CD8-positive, alpha-beta memory T cell (primary cell): ENCODE measurements around the gene ENPP4. TPM values are rescaled to one million over a fixed set of nuclear protein-coding genes. Genes with fewer than 3 reads are reported as not detected.

Experiments
- CTCF ChIA-PET: fragments of 350-600 bp; sonication (Branson Sonifier 250); formaldehyde crosslinking; loops from one replicate; lab custom pipeline; 2021; ENCODE audit warnings: antibody characterized with exemption; lab: Charles Lee
- POLR2A ChIA-PET: fragments of 350-600 bp; sonication (Branson Sonifier 250); formaldehyde crosslinking; loops from one replicate; lab custom pipeline; 2021; ENCODE audit warnings: antibody characterized with exemption; lab: Charles Lee
- DNase-seq, 5 donors: peaks; one replicate each; pipeline versions ENCODE4 v3.0.0 to v3.0.0-alpha.2; 2020 to 2022; ENCODE audit warnings: mixed read lengths in 1 of 5
- H3K27ac ChIP-seq: one replicate; pipeline ENCODE4 v1.7.0; 2013; ENCODE audit warnings: low read depth, mild to moderate bottlenecking, low read length, moderate library complexity
- H3K27me3 ChIP-seq: 2 replicates; pipeline ENCODE4 v1.7.0; 2013; ENCODE audit warnings: low read length, mild to moderate bottlenecking; ENCODE audit not compliant: insufficient read depth, poor library complexity, severe bottlenecking
- H3K36me3 ChIP-seq: 2 replicates; pipeline ENCODE4 v1.7.0; 2013; ENCODE audit warnings: mild to moderate bottlenecking, low read length, moderate library complexity; ENCODE audit not compliant: insufficient read depth
- H3K4me1 ChIP-seq: 2 replicates; pipeline ENCODE4 v1.7.0; 2013; ENCODE audit warnings: mild to moderate bottlenecking, low read length, moderate library complexity; ENCODE audit not compliant: insufficient read depth
- H3K4me3 ChIP-seq: 2 replicates; pipeline ENCODE4 v1.7.0; 2013; ENCODE audit warnings: mild to moderate bottlenecking, low read length
- H3K9me3 ChIP-seq: 2 replicates; pipeline ENCODE4 v1.7.0; 2013; ENCODE audit warnings: mild to moderate bottlenecking, low read length
- H3K27ac Mint-ChIP-seq, 8 donors: one replicate each; pipeline ENCODE4 v1.8.0; 2020 to 2021; ENCODE audit warnings: mixed read lengths in 8 of 8, mild to moderate bottlenecking in 6 of 8, inconsistent platforms in 3 of 8, moderate library complexity in 3 of 8
- H3K27me3 Mint-ChIP-seq, 2 donors: one replicate each; pipeline ENCODE4 v1.8.0; 2020 to 2021; ENCODE audit warnings: mixed read lengths in 2 of 2, mild to moderate bottlenecking in 1 of 2, moderate library complexity in 1 of 2
- H3K36me3 Mint-ChIP-seq, 3 donors: one replicate each; pipeline ENCODE4 v1.8.0; 2020 to 2021; ENCODE audit warnings: mixed read lengths in 3 of 3, inconsistent platforms in 1 of 3, mild to moderate bottlenecking in 1 of 3
- H3K4me1 Mint-ChIP-seq, 3 donors: one replicate each; pipeline ENCODE4 v1.8.0; 2020 to 2021; ENCODE audit warnings: mixed read lengths in 3 of 3, inconsistent platforms in 1 of 3, mild to moderate bottlenecking in 1 of 3
- H3K4me3 Mint-ChIP-seq, 7 donors: one replicate each; pipeline ENCODE4 v1.8.0; 2020 to 2021; ENCODE audit warnings: mixed read lengths in 7 of 7, mild to moderate bottlenecking in 6 of 7, moderate library complexity in 4 of 7, inconsistent platforms in 2 of 7
- H3K9me3 Mint-ChIP-seq, 5 donors: one replicate each; pipeline ENCODE4 v1.8.0; 2020 to 2022; ENCODE audit warnings: mixed read lengths in 5 of 5, mild to moderate bottlenecking in 3 of 5, moderate library complexity in 2 of 5, inconsistent platforms in 1 of 5
- polyA plus RNA-seq: library from polyadenylated mRNA; unstranded; fragments of 300-500 nt; fragmentation: Illumina TruSeq; gene quantifications from one replicate; pipeline ENCODE4 v1.2.3, GENCODE V29; 2021
- total RNA-seq, 2 experiments: library from RNA; stranded (reverse); gene quantifications; one replicate each; pipeline ENCODE4 v1.2.3, GENCODE V29; 2021

ENPP4 gene
- total and polyA plus RNA-seq, 3 experiments from 2014 or later = 11.1 to 13.2 (median 13.0) TPM

- CTCF ChIA-PET = interaction anchor here (2.0 kb wide), 1 partner anchor 8 kb away, joined by 7 read pairs; no protein-coding TSS in a partner anchor
- no peak overlapping the region for H3K4me3 ChIP-seq
- POLR2A ChIA-PET = interaction anchor here (0.5 kb wide), 1 partner anchor 418 kb away, joined by 13 read pairs; no protein-coding TSS in a partner anchor
- H3K36me3 ChIP-seq = no peaks in the 10 kb centered on the region
- Mint-ChIP-seq H3K9me3 (peaks cover 19 to 28% (median 25%) of the 10 kb centered on the region in 5 donors), H3K27me3 (no peaks in the 10 kb centered on the region), H3K36me3 (peaks cover 23 to 51% (median 35%) of the 10 kb centered on the region in 3 donors), H3K4me3 (no peak overlapping the region), H3K27ac (no peak overlapping the region), H3K4me1 (peaks cover 4 to 6% (median 5%) of the 10 kb centered on the region in 3 donors)
- DNase-seq = no peak
- no peaks in the 10 kb centered on the region for H3K27me3 ChIP-seq
- no peak overlapping the region for H3K27ac ChIP-seq
- H3K9me3 ChIP-seq = peaks cover 4% of the 10 kb centered on the region
- no peaks in the 10 kb centered on the region for H3K4me1 ChIP-seq
Measured at GRCh38 chr6:46098678-46099077, 31.1 kb upstream of the ENPP4 start.

GRCh38 chr6:46099952-46100351, 29.8 kb upstream of the ENPP4 start:
- ChIA-PET CTCF (interaction anchor here (2.0 kb wide), 1 partner anchor 10 kb away, joined by 7 read pairs; no protein-coding TSS in a partner anchor), POLR2A (no interaction called here)
- H3K4me3 ChIP-seq = no peak overlapping the region
- no peaks in the 10 kb centered on the region for H3K36me3 ChIP-seq
- no peak overlapping the region for H3K4me3 Mint-ChIP-seq
- peaks cover 23 to 51% (median 28%) of the 10 kb centered on the region in 3 donors for H3K36me3 Mint-ChIP-seq
- H3K27me3 Mint-ChIP-seq = no peaks in the 10 kb centered on the region
- H3K4me1 ChIP-seq = no peaks in the 10 kb centered on the region
- H3K27ac ChIP-seq = no peak overlapping the region
- H3K27ac Mint-ChIP-seq = no peak overlapping the region
- H3K9me3 Mint-ChIP-seq = peaks cover 11 to 18% (median 16%) of the 10 kb centered on the region in 5 donors
- no peak for DNase-seq
- peaks cover 8 to 18% (median 16%) of the 10 kb centered on the region in 3 donors for H3K4me1 Mint-ChIP-seq
- H3K9me3 ChIP-seq = no peaks in the 10 kb centered on the region
- no peaks in the 10 kb centered on the region for H3K27me3 ChIP-seq

GRCh38 chr6:46102123-46102522, 27.7 kb upstream of the ENPP4 start:
- Histone ChIP-seq H3K4me3 (no peak overlapping the region), H3K9me3 (no peaks in the 10 kb centered on the region), H3K36me3 (no peaks in the 10 kb centered on the region), H3K27me3 (no peaks in the 10 kb centered on the region), H3K4me1 (no peaks in the 10 kb centered on the region), H3K27ac (no peak overlapping the region)
- Mint-ChIP-seq H3K4me1 (peaks cover 8 to 27% (median 18%) of the 10 kb centered on the region in 3 donors), H3K36me3 (peaks cover 15 to 36% (median 17%) of the 10 kb centered on the region in 3 donors), H3K27ac (no peak overlapping the region), H3K27me3 (no peaks in the 10 kb centered on the region), H3K9me3 (peaks cover 0 to 9% (median 2%) of the 10 kb centered on the region in 5 donors), H3K4me3 (no peak overlapping the region)
- no peak for DNase-seq
- CTCF ChIA-PET = interaction anchor here (1.3 to 1.9 kb wide), 3 partner anchors 12 to 171 kb away, joined by 3 to 6 read pairs (median 5); partner anchors contain the start of gene ENPP4
- POLR2A ChIA-PET = no interaction called here

DNA sequence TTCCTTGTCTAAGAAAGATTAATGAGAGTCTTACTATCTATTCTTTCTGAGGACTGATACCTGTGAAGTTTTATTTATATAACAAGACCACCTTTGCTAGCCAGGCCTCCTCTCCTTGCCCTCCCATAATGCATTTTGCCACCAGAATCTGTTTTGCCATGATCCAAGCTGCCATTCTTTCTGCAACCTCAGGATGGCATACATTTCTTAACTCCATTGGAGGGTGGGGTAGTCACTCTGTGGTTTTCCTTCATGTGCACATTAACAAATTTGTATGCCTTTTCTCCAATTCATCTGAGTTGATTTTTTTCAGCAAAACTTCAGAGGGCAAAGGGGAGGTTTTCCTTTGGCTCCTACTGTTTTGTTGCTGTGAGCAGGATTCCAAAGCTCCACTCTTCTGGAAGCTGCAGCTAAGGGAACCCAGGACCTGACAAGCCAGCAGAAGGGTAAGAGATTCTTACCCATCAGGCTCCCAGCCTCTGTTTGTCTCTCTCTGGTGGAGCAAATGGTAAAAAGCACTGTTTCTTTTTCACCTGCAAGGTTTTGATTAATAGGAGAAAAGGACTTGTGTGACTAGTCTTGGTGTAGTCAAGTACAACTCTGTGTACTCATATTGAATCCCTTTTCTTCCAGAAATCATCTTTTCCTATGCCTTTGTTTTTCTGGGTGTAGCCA, 26.2 kb upstream of the ENPP4 start:
- Mint-ChIP-seq H3K27ac (peak overlapping the region in 6 of 8 donors; percentile 15 to 87 (median 45)), H3K4me3 (peak overlapping the region in 2 of 7 donors; percentile 11 to 27), H3K4me1 (peaks cover 8 to 27% (median 18%) of the 10 kb centered on the region in 3 donors), H3K36me3 (peaks cover 11 to 28% (median 22%) of the 10 kb centered on the region in 3 donors), H3K9me3 (peaks cover 4 to 15% (median 11%) of the 10 kb centered on the region in 5 donors), H3K27me3 (no peaks in the 10 kb centered on the region)
- no peaks in the 10 kb centered on the region for H3K9me3 ChIP-seq
- H3K36me3 ChIP-seq = no peaks in the 10 kb centered on the region
- DNase-seq = no peak
- no peaks in the 10 kb centered on the region for H3K27me3 ChIP-seq
- ChIA-PET CTCF (interaction anchor here (1.6 to 1.9 kb wide), 3 partner anchors 13 to 173 kb away, joined by 3 to 7 read pairs (median 6); partner anchors contain the start of gene ENPP4), POLR2A (no interaction called here)
- no peak overlapping the region for H3K27ac ChIP-seq
- no peaks in the 10 kb centered on the region for H3K4me1 ChIP-seq
- no peak overlapping the region for H3K4me3 ChIP-seq

DNA sequence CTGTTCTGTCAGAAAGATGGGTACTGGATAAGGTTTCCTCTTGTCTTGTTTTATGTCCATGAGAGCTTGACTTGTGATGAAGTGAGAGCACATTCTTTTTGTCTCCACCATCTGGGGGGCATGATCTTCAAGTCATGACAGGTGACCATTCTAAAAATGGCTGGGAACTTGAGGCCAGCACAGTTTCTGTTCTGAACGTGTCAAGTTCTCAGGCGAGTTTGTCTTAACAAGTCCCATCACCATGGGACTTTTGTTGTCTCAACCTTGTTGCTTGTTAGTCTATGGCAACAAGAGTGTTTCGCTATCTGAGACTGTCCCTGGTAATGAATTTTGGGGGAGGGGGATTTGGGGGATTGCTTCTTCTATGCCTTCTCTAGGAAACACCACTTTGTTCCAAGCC, 25.6 kb upstream of the ENPP4 start:
- H3K4me1 ChIP-seq = no peaks in the 10 kb centered on the region
- no peak overlapping the region for H3K4me3 ChIP-seq
- Mint-ChIP-seq H3K4me3 (peak overlapping the region in 1 of 7 donors; percentile 11), H3K27me3 (no peaks in the 10 kb centered on the region), H3K4me1 (peaks cover 8 to 27% (median 18%) of the 10 kb centered on the region in 3 donors), H3K9me3 (peaks cover 6 to 19% (median 14%) of the 10 kb centered on the region in 5 donors), H3K27ac (peak overlapping the region in 7 of 8 donors; percentile 15 to 87 (median 28)), H3K36me3 (peaks cover 7 to 26% (median 25%) of the 10 kb centered on the region in 3 donors)
- H3K36me3 ChIP-seq = no peaks in the 10 kb centered on the region
- POLR2A ChIA-PET = interaction anchor here (0.6 kb wide), 1 partner anchor 43 kb away, joined by 4 read pairs; no protein-coding TSS in a partner anchor
- H3K27me3 ChIP-seq = no peaks in the 10 kb centered on the region
- no peaks in the 10 kb centered on the region for H3K9me3 ChIP-seq
- CTCF ChIA-PET = interaction anchor here (1.7 kb wide), 1 partner anchor 14 kb away, joined by 7 read pairs; no protein-coding TSS in a partner anchor
- H3K27ac ChIP-seq = no peak overlapping the region
- no peak for DNase-seq

GRCh38 chr6:46105568-46105967, 24.2 kb upstream of the ENPP4 start:
- POLR2A ChIA-PET = interaction anchor here (1.9 kb wide), 1 partner anchor 24 kb away, joined by 7 read pairs; the partner anchor contains the start of gene ENPP4
- H3K36me3 Mint-ChIP-seq = peaks cover 6 to 36% (median 28%) of the 10 kb centered on the region in 3 donors

GRCh38 chr6:46113370-46113769, 16.4 kb upstream of the ENPP4 start:
- H3K27me3 Mint-ChIP-seq = peaks cover 0 to 3% of the 10 kb centered on the region in 2 donors
- Histone ChIP-seq H3K4me1 (no peaks in the 10 kb centered on the region), H3K4me3 (no peak overlapping the region), H3K27ac (no peak overlapping the region), H3K27me3 (no peaks in the 10 kb centered on the region), H3K9me3 (no peaks in the 10 kb centered on the region), H3K36me3 (no peaks in the 10 kb centered on the region)
- H3K4me1 Mint-ChIP-seq = peaks cover 12 to 39% (median 29%) of the 10 kb centered on the region in 3 donors
- no peak overlapping the region for H3K4me3 Mint-ChIP-seq
- DNase-seq = no peak
- H3K9me3 Mint-ChIP-seq = peaks cover 4 to 15% (median 9%) of the 10 kb centered on the region in 5 donors
- H3K36me3 Mint-ChIP-seq = peaks cover 21 to 57% (median 40%) of the 10 kb centered on the region in 3 donors
- POLR2A ChIA-PET = no interaction called here
- H3K27ac Mint-ChIP-seq = peak overlapping the region in 5 of 8 donors; percentile 2 to 55 (median 35)
- CTCF ChIA-PET = no interaction called here

More at GRCh38 chr6:46105568-46105967, 24.2 kb upstream of the ENPP4 start:
- Histone ChIP-seq H3K4me1 (no peaks in the 10 kb centered on the region), H3K36me3 (no peaks in the 10 kb centered on the region), H3K4me3 (no peak overlapping the region), H3K27ac (no peak overlapping the region), H3K27me3 (no peaks in the 10 kb centered on the region), H3K9me3 (no peaks in the 10 kb centered on the region)
- H3K9me3 Mint-ChIP-seq = peaks cover 13 to 19% (median 15%) of the 10 kb centered on the region in 5 donors
- peaks cover 8 to 27% (median 18%) of the 10 kb centered on the region in 3 donors for H3K4me1 Mint-ChIP-seq
- no peak overlapping the region for H3K4me3 Mint-ChIP-seq
- DNase-seq = no peak
- peaks cover 0 to 1% of the 10 kb centered on the region in 2 donors for H3K27me3 Mint-ChIP-seq
- CTCF ChIA-PET = no interaction called here
- peak overlapping the region in 1 of 8 donors; percentile 65 for H3K27ac Mint-ChIP-seq
